Astrocyte (in vitro differentiated cells and primary cell): ENCODE data around the gene PRLHR. TPM values are rescaled to one million over a fixed set of nuclear protein-coding genes. Genes with fewer than 3 reads are reported as not detected.

Experiments
- DNase-seq: peaks from one replicate; pipeline ENCODE4 v3.0.0-alpha.2; 2010; ENCODE audit warnings: low read depth
- FAIRE-seq: peaks from 2 replicates; lab custom pipeline; 2011; peaks lifted over from hg19 to GRCh38; lab: Jason Lieb, UNC
- H2AFZ ChIP-seq: 2 replicates; pipeline ENCODE4 v1.6.0; 2012; ENCODE audit warnings: low read depth, low read length, inconsistent platforms
- H3K27ac ChIP-seq: 2 replicates; pipeline ENCODE4 v1.5.1; 2011; ENCODE audit warnings: low read depth, low read length, inconsistent platforms
- H3K27me3 ChIP-seq: 2 replicates; pipeline ENCODE4 v1.6.0; 2011; ENCODE audit warnings: low read length, inconsistent platforms; ENCODE audit not compliant: insufficient read depth
- H3K36me3 ChIP-seq: 2 replicates; pipeline ENCODE4 v1.5.1; 2011; ENCODE audit warnings: low read length, inconsistent platforms; ENCODE audit not compliant: insufficient read depth
- H3K4me1 ChIP-seq: 2 replicates; pipeline ENCODE4 v1.5.1; 2011; ENCODE audit warnings: low read length, inconsistent platforms; ENCODE audit not compliant: insufficient read depth
- H3K4me2 ChIP-seq: 2 replicates; pipeline ENCODE4 v1.6.0; 2012; ENCODE audit warnings: low read length, inconsistent platforms
- H3K4me3 ChIP-seq: 2 replicates; pipeline ENCODE4 v1.5.1; 2011; ENCODE audit warnings: low read depth, mild to moderate bottlenecking, low read length, inconsistent platforms; ENCODE audit not compliant: insufficient read depth
- H3K79me2 ChIP-seq: 2 replicates; pipeline ENCODE4 v1.6.0; 2012; ENCODE audit warnings: mild to moderate bottlenecking, low read length, inconsistent platforms; ENCODE audit not compliant: insufficient read depth
- H3K9ac ChIP-seq: 2 replicates; pipeline ENCODE4 v1.6.0; 2012; ENCODE audit warnings: mild to moderate bottlenecking, low read length, inconsistent platforms
- H3K9me3 ChIP-seq: 2 replicates; pipeline ENCODE4 v1.5.1; 2012; ENCODE audit warnings: low read depth, mild to moderate bottlenecking, low read length, inconsistent platforms; ENCODE audit not compliant: insufficient read depth
- H4K20me1 ChIP-seq: 2 replicates; pipeline ENCODE4 v1.6.0; 2012; ENCODE audit warnings: low read length, inconsistent platforms; ENCODE audit not compliant: insufficient read depth
- H3K27ac Mint-ChIP-seq: one replicate; pipeline ENCODE4 v1.8.0; 2021; ENCODE audit warnings: mild to moderate bottlenecking, mixed read lengths; ENCODE audit not compliant: unreplicated experiment
- H3K27me3 Mint-ChIP-seq: one replicate; pipeline ENCODE4 v1.8.0; 2021; ENCODE audit warnings: low read depth, mixed read lengths; ENCODE audit not compliant: unreplicated experiment
- H3K36me3 Mint-ChIP-seq: one replicate; pipeline ENCODE4 v1.8.0; 2021; ENCODE audit warnings: low read depth, mixed read lengths; ENCODE audit not compliant: unreplicated experiment
- H3K4me1 Mint-ChIP-seq: one replicate; pipeline ENCODE4 v1.8.0; 2021; ENCODE audit warnings: low read depth, mixed read lengths; ENCODE audit not compliant: unreplicated experiment
- H3K4me3 Mint-ChIP-seq: one replicate; pipeline ENCODE4 v1.8.0; 2021; ENCODE audit warnings: mild to moderate bottlenecking, moderate library complexity, mixed read lengths; ENCODE audit not compliant: unreplicated experiment
- H3K9me3 Mint-ChIP-seq: one replicate; pipeline ENCODE4 v1.8.0; 2021; ENCODE audit warnings: mild to moderate bottlenecking, mixed read lengths; ENCODE audit not compliant: unreplicated experiment
- EZH2 ChIP-seq: IDR thresholded peaks from 2 replicates; pipeline ENCODE4 v1.6.1; 2012; ENCODE audit warnings: mild to moderate bottlenecking, low read length, inconsistent platforms; ENCODE audit not compliant: insufficient read depth
- total RNA-seq: library from RNA; stranded (reverse); gene quantifications from 2 replicates; pipeline ENCODE4 v1.2.1, GENCODE V29; 2021
- TF ChIP-seq, protein P1 (sequence below): IDR thresholded peaks from 2 replicates; pipeline ENCODE4 v1.5.1; 2011; ENCODE audit warnings: low read depth, mild to moderate bottlenecking, inconsistent platforms, low read length, moderate library complexity; ENCODE audit not compliant: insufficient read depth

The PRLHR gene
- total RNA-seq, 1 donor from 2014 or later: not detected

DNA sequence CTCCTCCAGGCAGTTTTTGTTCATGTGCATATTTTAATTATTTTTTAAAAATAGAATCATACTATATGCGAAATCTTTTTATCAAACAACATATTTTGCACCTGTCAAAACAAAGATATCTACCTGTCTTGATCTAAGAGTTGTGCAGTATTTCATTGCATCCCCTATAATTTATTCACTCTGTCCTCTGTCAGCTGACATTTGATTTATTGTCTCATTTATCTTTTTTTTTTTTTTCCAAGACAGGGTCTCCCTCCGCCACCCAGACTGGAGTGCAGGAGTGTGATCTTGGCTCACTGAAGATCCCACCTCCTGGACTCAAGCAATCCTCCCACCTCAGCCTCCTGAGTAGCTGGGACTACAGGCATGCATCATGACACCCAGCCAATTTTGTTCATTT, 49.0 kb downstream of the PRLHR start:
- H3K4me1 Mint-ChIP-seq: no peaks in the 10 kb centered on the region
- H3K36me3 Mint-ChIP-seq: no peaks in the 10 kb centered on the region
- Histone ChIP-seq H2AFZ (no peak overlapping the region), H3K9ac (no peak overlapping the region), H3K27ac (no peak overlapping the region), H4K20me1 (no peaks in the 10 kb centered on the region), H3K79me2 (no peaks in the 10 kb centered on the region), H3K4me1 (no peaks in the 10 kb centered on the region), H3K4me2 (no peak overlapping the region), H3K27me3 (no peaks in the 10 kb centered on the region), H3K9me3 (no peaks in the 10 kb centered on the region), H3K4me3 (no peak overlapping the region), H3K36me3 (no peaks in the 10 kb centered on the region)
- H3K27ac Mint-ChIP-seq: no peak overlapping the region
- peaks cover 40% of the 10 kb centered on the region for H3K27me3 Mint-ChIP-seq
- DNase-seq: no peak
- TF ChIP-seq, protein P1, sequence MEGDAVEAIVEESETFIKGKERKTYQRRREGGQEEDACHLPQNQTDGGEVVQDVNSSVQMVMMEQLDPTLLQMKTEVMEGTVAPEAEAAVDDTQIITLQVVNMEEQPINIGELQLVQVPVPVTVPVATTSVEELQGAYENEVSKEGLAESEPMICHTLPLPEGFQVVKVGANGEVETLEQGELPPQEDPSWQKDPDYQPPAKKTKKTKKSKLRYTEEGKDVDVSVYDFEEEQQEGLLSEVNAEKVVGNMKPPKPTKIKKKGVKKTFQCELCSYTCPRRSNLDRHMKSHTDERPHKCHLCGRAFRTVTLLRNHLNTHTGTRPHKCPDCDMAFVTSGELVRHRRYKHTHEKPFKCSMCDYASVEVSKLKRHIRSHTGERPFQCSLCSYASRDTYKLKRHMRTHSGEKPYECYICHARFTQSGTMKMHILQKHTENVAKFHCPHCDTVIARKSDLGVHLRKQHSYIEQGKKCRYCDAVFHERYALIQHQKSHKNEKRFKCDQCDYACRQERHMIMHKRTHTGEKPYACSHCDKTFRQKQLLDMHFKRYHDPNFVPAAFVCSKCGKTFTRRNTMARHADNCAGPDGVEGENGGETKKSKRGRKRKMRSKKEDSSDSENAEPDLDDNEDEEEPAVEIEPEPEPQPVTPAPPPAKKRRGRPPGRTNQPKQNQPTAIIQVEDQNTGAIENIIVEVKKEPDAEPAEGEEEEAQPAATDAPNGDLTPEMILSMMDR: no peak
- TF ChIP-seq EZH2: no peak
- FAIRE-seq: no peak
- no peak overlapping the region for H3K4me3 Mint-ChIP-seq
- H3K9me3 Mint-ChIP-seq: no peaks in the 10 kb centered on the region

DNA sequence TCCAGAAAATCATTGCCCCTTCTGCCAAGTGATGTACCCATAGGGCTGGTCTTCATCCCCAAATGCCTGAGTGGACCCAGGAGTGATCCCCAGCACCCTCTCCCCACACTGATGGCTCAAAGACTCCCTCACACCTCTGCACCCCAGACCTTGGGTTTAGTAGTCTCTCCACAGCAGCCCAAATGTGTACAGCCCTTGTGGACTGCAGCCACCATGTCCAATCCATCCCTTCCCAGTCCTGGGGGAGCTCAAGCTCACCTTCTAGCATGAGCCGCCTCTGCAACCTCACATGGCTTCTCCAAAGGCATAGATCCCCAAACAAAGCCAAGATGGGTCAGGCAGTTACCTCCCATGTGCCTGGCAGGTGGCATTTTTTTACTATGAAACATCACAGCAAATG, 50.1 kb downstream of the PRLHR start:
- no peak overlapping the region for H3K27ac Mint-ChIP-seq
- Histone ChIP-seq H4K20me1 (no peaks in the 10 kb centered on the region), H3K9ac (no peak overlapping the region), H3K79me2 (no peaks in the 10 kb centered on the region), H3K4me2 (no peak overlapping the region), H3K9me3 (no peaks in the 10 kb centered on the region), H3K36me3 (no peaks in the 10 kb centered on the region), H3K27ac (no peak overlapping the region), H3K4me3 (no peak overlapping the region), H3K27me3 (no peaks in the 10 kb centered on the region), H3K4me1 (no peaks in the 10 kb centered on the region), H2AFZ (no peak overlapping the region)
- no peak for TF ChIP-seq EZH2
- TF ChIP-seq, protein P1: no peak
- DNase-seq (no peak), FAIRE-seq (no peak)
- H3K36me3 Mint-ChIP-seq: no peaks in the 10 kb centered on the region
- H3K27me3 Mint-ChIP-seq: peaks cover 39% of the 10 kb centered on the region
- H3K4me1 Mint-ChIP-seq: no peaks in the 10 kb centered on the region
- no peak overlapping the region for H3K4me3 Mint-ChIP-seq
- H3K9me3 Mint-ChIP-seq: no peaks in the 10 kb centered on the region

DNA sequence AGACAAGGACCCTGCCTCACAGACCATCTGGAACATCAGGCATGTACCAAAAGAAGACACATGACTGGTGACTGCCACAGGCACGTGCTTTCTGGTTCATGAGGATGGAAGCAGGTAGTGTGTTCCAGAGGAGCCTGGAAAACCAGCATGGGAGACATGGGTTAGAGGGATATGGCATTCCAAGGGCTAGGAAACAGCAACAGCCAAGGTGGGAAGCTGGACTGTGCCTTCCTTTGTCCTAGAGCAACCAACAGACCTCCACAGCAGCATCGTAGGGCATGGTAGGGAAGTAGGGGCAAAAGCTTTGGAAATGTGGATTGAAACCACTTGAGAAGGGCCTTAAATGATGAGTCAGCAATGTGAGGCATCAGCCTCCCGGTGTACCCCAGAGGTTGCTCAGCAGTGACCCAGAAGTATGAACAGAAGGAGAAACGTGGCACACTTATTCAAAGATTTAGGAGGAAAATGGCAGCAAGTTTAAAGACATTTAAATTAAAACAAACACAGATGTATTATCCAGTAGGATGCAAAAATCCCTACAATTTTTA, 51.0 kb downstream of the PRLHR start:
- H3K9ac ChIP-seq: no peak overlapping the region
- no peak overlapping the region for H2AFZ ChIP-seq
- FAIRE-seq: no peak
- H3K36me3 ChIP-seq: no peaks in the 10 kb centered on the region
- no peaks in the 10 kb centered on the region for H3K79me2 ChIP-seq
- H3K9me3 ChIP-seq: no peaks in the 10 kb centered on the region
- H4K20me1 ChIP-seq: no peaks in the 10 kb centered on the region
- H3K36me3 Mint-ChIP-seq: no peaks in the 10 kb centered on the region
- no peaks in the 10 kb centered on the region for H3K27me3 ChIP-seq
- H3K4me1 ChIP-seq: no peaks in the 10 kb centered on the region
- H3K27ac Mint-ChIP-seq: no peak overlapping the region
- H3K9me3 Mint-ChIP-seq: no peaks in the 10 kb centered on the region
- peaks cover 39% of the 10 kb centered on the region for H3K27me3 Mint-ChIP-seq
- no peak overlapping the region for H3K27ac ChIP-seq
- DNase-seq: no peak
- H3K4me2 ChIP-seq: no peak overlapping the region
- H3K4me1 Mint-ChIP-seq: no peaks in the 10 kb centered on the region
- H3K4me3 Mint-ChIP-seq: no peak overlapping the region
- no peak overlapping the region for H3K4me3 ChIP-seq
- no peak for TF ChIP-seq EZH2
- TF ChIP-seq, protein P1: no peak
